ENCODE results near the gene CCDC159. TPM values are rescaled to one million over a fixed set of nuclear protein-coding genes. Genes with fewer than 3 reads are reported as not detected.

The CCDC159 gene
- total RNA-seq, 3 donors from 2014 or later (not counting 1 experiment from before 2014, with no cell fraction given): 86.9 to 94.9 (median 91.8) TPM

DNA sequence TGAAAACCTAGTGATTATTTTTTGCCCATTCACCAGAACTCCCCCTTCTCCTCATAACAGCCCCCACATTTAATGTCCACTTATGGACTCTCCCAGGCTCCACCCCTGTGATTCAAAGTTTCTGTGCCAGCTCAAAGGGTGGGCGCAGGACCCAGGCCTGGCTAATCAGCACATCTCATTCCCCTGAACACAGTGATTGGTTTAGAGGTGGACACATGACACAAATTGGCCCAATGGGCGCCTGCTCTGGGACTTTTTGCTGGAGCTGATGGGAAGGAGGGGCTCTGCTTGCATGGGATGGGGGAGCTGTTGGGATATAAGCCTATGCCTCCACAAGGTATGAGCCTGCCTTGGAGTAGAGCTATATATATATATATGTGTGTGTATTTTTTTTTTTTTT lies 44.0 kb downstream of the CCDC159 start:
- Histone ChIP-seq H3K27ac (ENCODE audit: low read length) (no peak overlapping the region), H3K4me3 (ENCODE audit: low read length) (no peak overlapping the region), H3K36me3 (ENCODE audit: control insufficient read depth, insufficient read depth, low read length) (no peaks in the 10 kb centered on the region), H3K4me1 (ENCODE audit: control insufficient read depth, insufficient read depth, low read length) (peaks cover 5% of the 10 kb centered on the region), H3K27me3 (ENCODE audit: control insufficient read depth, insufficient read depth, low read length) (no peaks in the 10 kb centered on the region), H3K9me3 (ENCODE audit: control insufficient read depth, insufficient read depth, low read length) (peaks cover 5% of the 10 kb centered on the region)
- Mint-ChIP-seq H3K9me3 (no peaks in the 10 kb centered on the region), H3K27ac (no peak overlapping the region), H3K4me3 (no peak overlapping the region), H3K27me3 (ENCODE audit: low read depth in 2 of 2) (peaks cover 0 to 3% of the 10 kb centered on the region in 2 donors), H3K36me3 (no peaks in the 10 kb centered on the region), H3K4me1 (no peaks in the 10 kb centered on the region)
- TF ChIP-seq, protein P1, sequence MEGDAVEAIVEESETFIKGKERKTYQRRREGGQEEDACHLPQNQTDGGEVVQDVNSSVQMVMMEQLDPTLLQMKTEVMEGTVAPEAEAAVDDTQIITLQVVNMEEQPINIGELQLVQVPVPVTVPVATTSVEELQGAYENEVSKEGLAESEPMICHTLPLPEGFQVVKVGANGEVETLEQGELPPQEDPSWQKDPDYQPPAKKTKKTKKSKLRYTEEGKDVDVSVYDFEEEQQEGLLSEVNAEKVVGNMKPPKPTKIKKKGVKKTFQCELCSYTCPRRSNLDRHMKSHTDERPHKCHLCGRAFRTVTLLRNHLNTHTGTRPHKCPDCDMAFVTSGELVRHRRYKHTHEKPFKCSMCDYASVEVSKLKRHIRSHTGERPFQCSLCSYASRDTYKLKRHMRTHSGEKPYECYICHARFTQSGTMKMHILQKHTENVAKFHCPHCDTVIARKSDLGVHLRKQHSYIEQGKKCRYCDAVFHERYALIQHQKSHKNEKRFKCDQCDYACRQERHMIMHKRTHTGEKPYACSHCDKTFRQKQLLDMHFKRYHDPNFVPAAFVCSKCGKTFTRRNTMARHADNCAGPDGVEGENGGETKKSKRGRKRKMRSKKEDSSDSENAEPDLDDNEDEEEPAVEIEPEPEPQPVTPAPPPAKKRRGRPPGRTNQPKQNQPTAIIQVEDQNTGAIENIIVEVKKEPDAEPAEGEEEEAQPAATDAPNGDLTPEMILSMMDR (IDR thresholded peaks at IDR 0.05): no peak
- ATAC-seq (no peak), DNase-seq (no peak)
- intact Hi-C loops (cut with micrococcal nuclease): no loop called here
- WGBS (ENCODE audit: insufficient coverage): 100% methylated on average over 2 of the region's 2 CpGs

DNA sequence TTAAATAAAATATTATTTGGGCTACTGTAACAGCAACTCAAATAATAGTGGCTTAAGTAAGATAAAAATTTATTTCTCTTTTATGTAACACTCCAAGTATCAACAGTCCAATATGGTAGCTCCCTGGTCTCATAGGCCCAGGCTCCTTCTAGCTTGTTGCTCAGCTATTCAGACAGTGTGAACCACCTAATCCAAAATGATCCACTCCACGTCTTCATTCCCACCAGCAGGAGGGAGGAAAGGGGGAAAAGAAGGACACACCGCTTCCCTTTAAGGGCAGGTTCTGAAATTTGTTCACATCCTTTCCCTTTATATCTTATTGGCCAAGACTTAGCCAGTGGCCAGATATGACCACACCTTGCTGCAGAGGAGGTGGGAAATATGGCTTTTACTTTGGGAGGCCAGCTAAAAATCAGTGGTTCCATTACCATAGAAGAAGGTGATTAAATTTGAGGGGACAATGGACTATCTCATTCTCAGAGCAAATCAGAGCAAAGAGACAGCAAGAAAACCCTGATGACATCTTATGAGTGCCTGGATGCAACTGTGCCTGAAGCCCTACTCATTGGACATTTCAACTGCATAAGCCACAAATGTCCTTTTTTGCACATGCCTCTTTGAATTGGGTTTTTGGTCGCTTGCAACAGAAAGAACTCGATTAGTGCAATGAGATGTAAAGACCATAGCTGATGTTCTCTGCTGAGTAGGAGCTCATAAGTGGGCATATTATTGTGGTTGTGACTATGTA lies 44.8 kb downstream of the CCDC159 start:
- H3K27me3 ChIP-seq (ENCODE audit: control insufficient read depth, insufficient read depth, low read length): no peaks in the 10 kb centered on the region
- DNase-seq (no peak), ATAC-seq (no peak)
- H3K9me3 ChIP-seq (ENCODE audit: control insufficient read depth, insufficient read depth, low read length): peaks cover 5% of the 10 kb centered on the region
- Mint-ChIP-seq H3K36me3 (no peaks in the 10 kb centered on the region), H3K27ac (no peak overlapping the region), H3K4me3 (no peak overlapping the region), H3K27me3 (ENCODE audit: low read depth in 2 of 2) (peaks cover 0 to 4% of the 10 kb centered on the region in 2 donors), H3K9me3 (no peaks in the 10 kb centered on the region), H3K4me1 (no peaks in the 10 kb centered on the region)
- no peaks in the 10 kb centered on the region for H3K36me3 ChIP-seq (ENCODE audit: control insufficient read depth, insufficient read depth, low read length)
- WGBS (ENCODE audit: insufficient coverage): 95% methylated on average over 2 of the region's 4 CpGs
- H3K4me1 ChIP-seq (ENCODE audit: control insufficient read depth, insufficient read depth, low read length): peaks cover 5% of the 10 kb centered on the region
- H3K27ac ChIP-seq (ENCODE audit: low read length): no peak overlapping the region
- TF ChIP-seq, protein P1 (IDR thresholded peaks at IDR 0.05): no peak
- no peak overlapping the region for H3K4me3 ChIP-seq (ENCODE audit: low read length)
- intact Hi-C loops (cut with micrococcal nuclease): no loop called here

DNA sequence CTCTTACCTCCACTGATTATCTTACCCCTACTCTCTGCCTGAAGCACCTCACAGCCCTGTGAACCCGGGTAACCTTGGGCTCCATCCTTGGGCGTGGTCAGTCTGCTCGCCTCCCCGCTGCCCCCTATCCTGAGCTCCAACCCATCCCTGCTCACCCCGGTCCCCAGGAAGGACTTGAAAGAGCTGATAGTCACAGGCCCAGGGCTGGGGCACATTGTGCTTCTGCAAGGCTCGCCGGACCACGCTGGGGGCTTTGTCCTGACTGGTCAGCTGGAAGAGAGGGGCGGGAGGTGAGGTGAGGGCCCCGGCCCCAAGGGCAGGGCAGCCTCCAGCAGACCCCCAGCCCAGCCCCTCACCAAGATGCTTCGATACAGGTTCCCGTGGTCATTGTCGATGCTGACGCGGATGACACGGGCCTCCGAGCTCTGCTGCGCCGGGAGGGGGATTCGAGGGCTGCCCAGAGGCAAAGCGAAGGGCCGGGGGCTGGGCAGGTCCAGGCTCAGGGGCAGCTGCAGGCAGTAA lies 50.8 kb downstream of the CCDC159 start:
- WGBS (ENCODE audit: insufficient coverage): 91% methylated on average over 22 of the region's 22 CpGs
- Histone ChIP-seq H3K36me3 (ENCODE audit: control insufficient read depth, insufficient read depth, low read length) (no peaks in the 10 kb centered on the region), H3K4me3 (ENCODE audit: low read length) (no peak overlapping the region), H3K27me3 (ENCODE audit: control insufficient read depth, insufficient read depth, low read length) (no peaks in the 10 kb centered on the region), H3K4me1 (ENCODE audit: control insufficient read depth, insufficient read depth, low read length) (no peaks in the 10 kb centered on the region), H3K9me3 (ENCODE audit: control insufficient read depth, insufficient read depth, low read length) (no peaks in the 10 kb centered on the region), H3K27ac (ENCODE audit: low read length) (no peak overlapping the region)
- Mint-ChIP-seq H3K27me3 (ENCODE audit: low read depth in 2 of 2) (peaks cover 0 to 6% of the 10 kb centered on the region in 2 donors), H3K27ac (no peak overlapping the region), H3K36me3 (no peaks in the 10 kb centered on the region), H3K9me3 (no peaks in the 10 kb centered on the region), H3K4me3 (no peak overlapping the region), H3K4me1 (no peaks in the 10 kb centered on the region)
- DNase-seq: no peak
- TF ChIP-seq, protein P1 (IDR thresholded peaks at IDR 0.05): no peak
- intact Hi-C loops (cut with micrococcal nuclease): no loop called here
- ATAC-seq: no peak

Data from natural killer cell (primary cell).